H9 (cell line): ENCODE results near the gene ANKRD17. TPM values are rescaled to one million over a fixed set of nuclear protein-coding genes. Genes with fewer than 3 reads are reported as not detected.

Experiments
- DNase-seq: peaks from one replicate; pipeline ENCODE4 v3.0.0-alpha.2; 2017
- H2AFZ ChIP-seq: one replicate; pipeline ENCODE4 v1.6.1; 2013; ENCODE audit warnings: mild to moderate bottlenecking, low read length, control low read depth, moderate library complexity
- H2AK5ac ChIP-seq: 2 replicates; pipeline ENCODE4 v1.6.1; 2013; ENCODE audit warnings: low read length, control low read depth, mixed read lengths; ENCODE audit not compliant: insufficient read length
- H2BK120ac ChIP-seq: one replicate; pipeline ENCODE4 v1.6.1; 2013; ENCODE audit warnings: low read depth, mild to moderate bottlenecking, low read length, control low read depth, inconsistent platforms; ENCODE audit not compliant: poor library complexity, severe bottlenecking
- H2BK12ac ChIP-seq: 2 replicates; pipeline ENCODE4 v1.6.1; 2013; ENCODE audit warnings: low read length, control low read depth, mixed read lengths, low read depth; ENCODE audit not compliant: insufficient read length
- H2BK15ac ChIP-seq: 2 replicates; pipeline ENCODE4 v1.6.1; 2013; ENCODE audit warnings: low read depth, low read length, control low read depth
- H2BK20ac ChIP-seq: one replicate; pipeline ENCODE4 v1.6.1; 2013; ENCODE audit warnings: low read depth, mild to moderate bottlenecking, low read length, control low read depth, inconsistent platforms; ENCODE audit not compliant: poor library complexity, severe bottlenecking
- H2BK5ac ChIP-seq: 2 replicates; pipeline ENCODE4 v1.6.1; 2013; ENCODE audit warnings: low read length, control low read depth, mixed read lengths; ENCODE audit not compliant: insufficient read length
- H3K14ac ChIP-seq: 2 replicates; pipeline ENCODE4 v1.6.1; 2013; ENCODE audit warnings: low read length, control low read depth; ENCODE audit not compliant: insufficient read depth
- H3K18ac ChIP-seq: 2 replicates; pipeline ENCODE4 v1.6.1; 2013; ENCODE audit warnings: low read depth, mild to moderate bottlenecking, mixed read lengths, low read length, control low read depth; ENCODE audit not compliant: insufficient read length
- H3K23ac ChIP-seq: 2 replicates; pipeline ENCODE4 v1.6.1; 2013; ENCODE audit warnings: low read length, control low read depth, mixed read lengths, low read depth; ENCODE audit not compliant: insufficient read length
- H3K23me2 ChIP-seq: 2 replicates; pipeline ENCODE4 v1.6.1; 2013; ENCODE audit warnings: low read depth, mild to moderate bottlenecking, mixed read lengths, low read length, control low read depth; ENCODE audit not compliant: insufficient read length, poor library complexity, severe bottlenecking
- H3K27ac ChIP-seq: 2 replicates; pipeline ENCODE4 v1.5.1; 2013; ENCODE audit warnings: low read length, control low read depth, mixed read lengths, low read depth; ENCODE audit not compliant: insufficient read length
- H3K27me3 ChIP-seq: 2 replicates; pipeline ENCODE4 v1.6.1; 2013; ENCODE audit warnings: low read length, control low read depth, inconsistent platforms; ENCODE audit not compliant: insufficient read depth
- H3K4ac ChIP-seq: 2 replicates; pipeline ENCODE4 v1.6.1; 2013; ENCODE audit warnings: low read depth, mild to moderate bottlenecking, control low read depth, inconsistent platforms, low read length, moderate library complexity
- H3K4me1 ChIP-seq: 2 replicates; pipeline ENCODE4 v1.6.1; 2013; ENCODE audit warnings: low read length, control low read depth, inconsistent platforms; ENCODE audit not compliant: insufficient read depth
- H3K4me2 ChIP-seq: 2 replicates; pipeline ENCODE4 v1.6.1; 2013; ENCODE audit warnings: low read length, control low read depth, mixed read lengths; ENCODE audit not compliant: insufficient read length, insufficient read depth
- H3K56ac ChIP-seq: 2 replicates; pipeline ENCODE4 v1.6.1; 2013; ENCODE audit warnings: low read depth, mild to moderate bottlenecking, mixed read lengths, low read length, control low read depth; ENCODE audit not compliant: insufficient read length
- H3K79me1 ChIP-seq: 2 replicates; pipeline ENCODE4 v1.6.1; 2013; ENCODE audit warnings: low read depth, mild to moderate bottlenecking, moderate library complexity, low read length, control low read depth, inconsistent platforms; ENCODE audit not compliant: insufficient read depth, poor library complexity, severe bottlenecking
- H3K79me2 ChIP-seq: 2 replicates; pipeline ENCODE4 v1.6.1; 2013; ENCODE audit warnings: low read length, control low read depth, inconsistent platforms; ENCODE audit not compliant: insufficient read depth
- H3K9ac ChIP-seq: 2 replicates; pipeline ENCODE4 v1.6.1; 2013; ENCODE audit warnings: low read length, control low read depth, mixed read lengths; ENCODE audit not compliant: insufficient read length; ENCODE audit errors: extremely low read depth
- H3K9me3 ChIP-seq: one replicate; pipeline ENCODE4 v1.6.1; 2013; ENCODE audit warnings: low read depth, low read length, inconsistent platforms; ENCODE audit not compliant: control insufficient read depth
- H3T11ph ChIP-seq: one replicate; pipeline ENCODE4 v1.6.1; 2013; ENCODE audit warnings: mild to moderate bottlenecking, low read length, control low read depth, inconsistent platforms
- H4K20me1 ChIP-seq: one replicate; pipeline ENCODE4 v1.6.1; 2013; ENCODE audit not compliant: control insufficient read depth, insufficient read length, insufficient read depth
- H4K5ac ChIP-seq: 2 replicates; pipeline ENCODE4 v1.6.1; 2013; ENCODE audit warnings: low read depth, mild to moderate bottlenecking, mixed read lengths, low read length, control low read depth; ENCODE audit not compliant: insufficient read length
- H4K8ac ChIP-seq: replicated peaks from 2 replicates; pipeline ENCODE4 v1.6.1; 2013; ENCODE audit warnings: low read length, control low read depth, mixed read lengths, low read depth; ENCODE audit not compliant: insufficient read length
- H4K91ac ChIP-seq: 2 replicates; pipeline ENCODE4 v1.6.1; 2013; ENCODE audit warnings: low read depth, mild to moderate bottlenecking, moderate library complexity, mixed read lengths, low read length, control low read depth; ENCODE audit not compliant: insufficient read length
- H3K27ac Mint-ChIP-seq, 3 experiments: 2 replicates in 2 of 3; 3 replicates in 1 of 3; pipeline ENCODE4 v1.8.0; 2020 to 2021; ENCODE audit warnings: mixed read lengths in 3 of 3, mild to moderate bottlenecking in 1 of 3, moderate library complexity in 1 of 3
- H3K27me3 Mint-ChIP-seq: 2 replicates; pipeline ENCODE4 v1.8.0; 2021; ENCODE audit warnings: low read depth, mild to moderate bottlenecking, moderate library complexity, mixed read lengths
- H3K36me3 Mint-ChIP-seq, 3 experiments: 2 replicates in 2 of 3; 3 replicates in 1 of 3; pipeline ENCODE4 v1.8.0; 2020 to 2021; ENCODE audit warnings: low read depth in 3 of 3, mixed read lengths in 3 of 3; ENCODE audit not compliant: insufficient read depth in 1 of 3
- H3K4me1 Mint-ChIP-seq, 2 experiments: 2 replicates each; pipeline ENCODE4 v1.8.0; 2020; ENCODE audit warnings: mixed read lengths in 2 of 2
- H3K4me3 Mint-ChIP-seq, 2 experiments: 2 replicates in 1 of 2; 3 replicates in 1 of 2; pipeline ENCODE4 v1.8.0; 2020 to 2021; ENCODE audit warnings: mild to moderate bottlenecking in 2 of 2, mixed read lengths in 2 of 2, moderate library complexity in 1 of 2
- H3K9me3 Mint-ChIP-seq, 2 experiments: 2 replicates in 1 of 2; 3 replicates in 1 of 2; pipeline ENCODE4 v1.8.0; 2020; ENCODE audit warnings: mild to moderate bottlenecking in 2 of 2, mixed read lengths in 2 of 2, moderate library complexity in 1 of 2
- WGBS: extraction: QIAGEN DNeasy Blood & Tissue Kit; methylation state at CpG from one replicate; pipeline ENCODE4 v1.1.7; 2013; ENCODE audit warnings: missing lambda C conversion rate, low lambda C conversion rate, mixed read lengths; ENCODE audit not compliant: insufficient read length; ENCODE audit errors: extremely low coverage; 5-methylcytosine and 5-hydroxymethylcytosine counted together
- total RNA-seq: library from RNA; stranded (reverse); gene quantifications from 2 replicates; pipeline ENCODE4 v1.2.1, GENCODE V29; 2021
- TF ChIP-seq, protein P1 (sequence below): fragments of 200-600 bp; sonication (generic); conservative IDR thresholded peaks from 3 replicates; pipeline ENCODE4 v1.8.0; 2021; ENCODE audit warnings: antibody characterized with exemption, mild to moderate bottlenecking

ANKRD17 gene
- total RNA-seq, 1 experiment from 2014 or later = 82.4 TPM

DNA sequence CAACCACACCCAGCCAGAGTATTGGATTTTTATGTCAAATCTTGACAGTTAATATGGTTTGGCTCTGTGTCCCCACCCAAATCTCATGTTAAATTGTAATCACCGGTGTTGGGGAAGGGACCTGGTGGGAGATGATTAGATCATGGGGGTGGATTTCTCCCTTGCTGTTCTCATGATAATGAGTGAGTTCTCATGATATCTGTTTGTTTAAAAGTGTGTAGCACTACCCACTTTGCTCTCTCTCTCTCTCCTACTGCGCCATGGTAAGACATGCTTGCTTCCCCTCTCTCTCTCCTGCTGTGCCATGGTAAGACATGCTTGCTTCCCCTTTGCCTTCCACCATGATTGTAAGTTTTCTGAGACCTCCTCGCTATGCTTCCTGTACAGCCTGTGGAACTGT is 102.2 kb downstream of the ANKRD17 start:
- no peaks in the 10 kb centered on the region for H3K27me3 Mint-ChIP-seq
- H3K4me1 ChIP-seq = no peaks in the 10 kb centered on the region

More for the DNA sequence above, 102.2 kb downstream of the ANKRD17 start:
- Histone ChIP-seq H2AFZ (no peak overlapping the region), H2BK5ac (no peak overlapping the region), H3K79me2 (no peaks in the 10 kb centered on the region), H4K91ac (no peak overlapping the region), H3K9me3 (no peaks in the 10 kb centered on the region), H4K20me1 (no peaks in the 10 kb centered on the region), H3K4ac (no peak overlapping the region), H3K14ac (no peak overlapping the region), H3K27ac (no peak overlapping the region), H3K56ac (no peak overlapping the region), H2AK5ac (no peak overlapping the region), H3K9ac (no peak overlapping the region), H3K79me1 (peaks cover 3% of the 10 kb centered on the region), H2BK120ac (no peak overlapping the region), H2BK15ac (no peak overlapping the region), H3K27me3 (no peaks in the 10 kb centered on the region), H3K18ac (no peak overlapping the region), H2BK20ac (no peak overlapping the region), H4K8ac (no peak overlapping the region), H3K4me2 (no peak overlapping the region), H3K23me2 (no peaks in the 10 kb centered on the region), H3K23ac (no peak overlapping the region), H4K5ac (no peak overlapping the region), H3T11ph (no peak overlapping the region), H2BK12ac (no peak overlapping the region)
- WGBS = no CpG with 5 or more reads among the region's 3 CpGs
- Mint-ChIP-seq H3K4me1 (peaks cover 0 to 4% of the 10 kb centered on the region in 2 experiments; a peak in 1 of 4 replicates), H3K27ac (peak overlapping the region in 2 of 3 experiments; percentile 33 to 60; a peak in 2 of 7 replicates), H3K4me3 (no peak overlapping the region), H3K36me3 (peaks cover 16 to 46% (median 30%) of the 10 kb centered on the region in 3 experiments), H3K9me3 (no peaks in the 10 kb centered on the region)
- TF ChIP-seq, protein P1, sequence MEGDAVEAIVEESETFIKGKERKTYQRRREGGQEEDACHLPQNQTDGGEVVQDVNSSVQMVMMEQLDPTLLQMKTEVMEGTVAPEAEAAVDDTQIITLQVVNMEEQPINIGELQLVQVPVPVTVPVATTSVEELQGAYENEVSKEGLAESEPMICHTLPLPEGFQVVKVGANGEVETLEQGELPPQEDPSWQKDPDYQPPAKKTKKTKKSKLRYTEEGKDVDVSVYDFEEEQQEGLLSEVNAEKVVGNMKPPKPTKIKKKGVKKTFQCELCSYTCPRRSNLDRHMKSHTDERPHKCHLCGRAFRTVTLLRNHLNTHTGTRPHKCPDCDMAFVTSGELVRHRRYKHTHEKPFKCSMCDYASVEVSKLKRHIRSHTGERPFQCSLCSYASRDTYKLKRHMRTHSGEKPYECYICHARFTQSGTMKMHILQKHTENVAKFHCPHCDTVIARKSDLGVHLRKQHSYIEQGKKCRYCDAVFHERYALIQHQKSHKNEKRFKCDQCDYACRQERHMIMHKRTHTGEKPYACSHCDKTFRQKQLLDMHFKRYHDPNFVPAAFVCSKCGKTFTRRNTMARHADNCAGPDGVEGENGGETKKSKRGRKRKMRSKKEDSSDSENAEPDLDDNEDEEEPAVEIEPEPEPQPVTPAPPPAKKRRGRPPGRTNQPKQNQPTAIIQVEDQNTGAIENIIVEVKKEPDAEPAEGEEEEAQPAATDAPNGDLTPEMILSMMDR = no peak
- no peak for DNase-seq
